Spleen (tissue), 7 donors: Measurements from ENCODE around the gene NBL1.
A peak's percentile ranks its signal among the peaks of the same experiment; 100 is the strongest.

Experiments used
- CTCF ChIP-seq, 11 experiments: fragments of 200-600 bp in 7 of 11; fragments of 450-650 bp in 4 of 11; sonication (generic) in 4 of 11; IDR thresholded peaks in 8 of 11; conservative IDR thresholded peaks in 3 of 11; 1 replicate in 7 of 11; 2 replicates in 4 of 11; pipeline versions ENCODE4 v1.4.0 to v1.8.0; 2016 to 2021; ENCODE audit warnings: antibody characterized with exemption in 11 of 11, inconsistent platforms in 4 of 11, mild to moderate bottlenecking in 1 of 11
- POLR2A ChIP-seq, 3 donors: fragments of 450-650 bp; IDR thresholded peaks; one replicate each; pipeline ENCODE4 v1.5.1; 2017; ENCODE audit warnings: antibody characterized with exemption in 3 of 3, mild to moderate bottlenecking in 1 of 3
- donor health status: DM: no; HTN: no; CAD: no; lungs with moderate emphysema.
- donor health status: DM: no; HTN: no; CAD: no.
- donor health status: DM: no; HTN: no; CAD: no.

GRCh38 chr1:19704247-19705113 is 60.4 kb downstream of the NBL1 start:
- TF ChIP-seq CTCF (IDR thresholded peaks at IDR 0.05 in 8 of 11, conservative IDR thresholded peaks at IDR 0.05 in 3 of 11) (peak; percentile 52 to 91 (median 85)), POLR2A (IDR thresholded peaks at IDR 0.05) (no peak)
